Stimulated activated CD8-positive, alpha-beta memory T cell treated with anti-CD3 and anti-CD28 coated beads, Interleukin-7, amount 100 ng/mL, for 1 hour (primary cell): ENCODE data around the gene TNP2.
"Not testable (repeated sequence)": the region's sequence is repeated elsewhere in the genome, so short reads cannot be mapped to it uniquely, and the experiment has no call there.

ENCODE experiments used
- DNase-seq, 2 donors: peaks; one replicate each; pipeline ENCODE4 v3.0.0-alpha.2; 2020; ENCODE audit warnings: low read depth in 2 of 2

TNP2 gene

GRCh38 chr16:11300560-11300892 is 31.4 kb upstream of the TNP2 start:
- DNase-seq, result no peak

GRCh38 chr16:11299865-11300559 is 30.9 kb upstream of the TNP2 start:
- DNase-seq, result no peak

DNA sequence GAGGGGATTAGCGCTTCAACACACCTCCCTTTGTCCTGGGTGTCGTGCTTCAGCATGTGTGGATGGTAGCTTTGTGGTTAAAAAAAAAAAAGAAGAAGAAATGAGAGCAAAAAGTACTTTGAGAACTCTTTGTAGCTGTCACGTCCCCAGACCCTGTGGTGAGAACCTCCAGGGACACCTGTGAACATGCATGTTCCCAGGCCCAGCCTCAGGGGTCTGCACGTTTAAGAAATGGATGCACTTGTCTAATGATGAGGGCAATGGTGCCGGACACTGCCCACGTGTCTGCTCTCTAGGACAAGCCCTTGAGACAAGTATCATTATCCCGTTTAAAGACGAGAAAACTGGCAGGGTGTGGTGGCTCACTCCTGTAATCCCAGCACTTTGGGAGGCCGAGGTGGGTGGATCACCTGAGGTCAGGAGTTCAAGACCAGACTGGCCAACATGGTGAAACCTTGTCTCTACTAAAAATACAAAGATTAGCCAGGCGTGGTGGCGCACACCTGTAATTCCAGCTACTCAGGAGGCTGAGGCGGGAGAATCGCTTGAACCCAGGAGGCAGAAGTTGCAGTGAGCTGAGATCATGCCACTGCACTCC is 29.9 kb upstream of the TNP2 start:
- DNase-seq, result not testable (repeated sequence)

GRCh38 chr16:11298143-11298900 is 29.2 kb upstream of the TNP2 start:
- DNase-seq, result no peak

DNA sequence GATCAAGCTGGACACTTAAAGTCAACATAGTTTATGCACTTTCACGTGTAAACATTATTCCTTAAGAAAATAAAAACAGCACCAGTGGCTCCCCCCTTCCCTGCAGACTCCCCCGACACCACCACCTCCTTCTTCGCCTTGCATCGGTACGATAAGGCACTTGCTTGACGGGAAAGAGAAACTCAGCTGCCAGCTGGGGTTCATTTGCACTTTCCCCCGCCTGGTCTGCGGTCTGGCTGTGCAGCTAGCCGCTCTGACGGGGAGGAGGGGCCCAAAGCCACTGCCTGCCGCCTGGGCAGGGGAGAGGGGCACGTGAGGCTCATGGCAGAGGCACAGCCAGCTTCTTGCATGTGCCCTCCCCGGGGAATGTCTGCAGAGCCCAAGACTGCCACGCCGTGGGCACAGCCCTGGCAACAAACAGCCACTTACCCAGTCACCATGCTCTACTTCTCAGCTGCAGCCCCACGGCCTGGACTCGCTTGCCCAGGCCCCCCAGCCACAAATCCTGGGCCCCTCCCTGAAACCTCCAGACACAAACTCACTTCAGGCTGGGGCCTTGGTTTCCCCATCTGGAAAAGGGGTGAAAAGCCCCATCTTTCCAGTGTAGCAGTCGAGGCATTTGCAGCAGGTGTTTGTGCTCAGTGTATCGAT is 28.5 kb upstream of the TNP2 start:
- peak; percentile 31 to 33 for DNase-seq

DNA sequence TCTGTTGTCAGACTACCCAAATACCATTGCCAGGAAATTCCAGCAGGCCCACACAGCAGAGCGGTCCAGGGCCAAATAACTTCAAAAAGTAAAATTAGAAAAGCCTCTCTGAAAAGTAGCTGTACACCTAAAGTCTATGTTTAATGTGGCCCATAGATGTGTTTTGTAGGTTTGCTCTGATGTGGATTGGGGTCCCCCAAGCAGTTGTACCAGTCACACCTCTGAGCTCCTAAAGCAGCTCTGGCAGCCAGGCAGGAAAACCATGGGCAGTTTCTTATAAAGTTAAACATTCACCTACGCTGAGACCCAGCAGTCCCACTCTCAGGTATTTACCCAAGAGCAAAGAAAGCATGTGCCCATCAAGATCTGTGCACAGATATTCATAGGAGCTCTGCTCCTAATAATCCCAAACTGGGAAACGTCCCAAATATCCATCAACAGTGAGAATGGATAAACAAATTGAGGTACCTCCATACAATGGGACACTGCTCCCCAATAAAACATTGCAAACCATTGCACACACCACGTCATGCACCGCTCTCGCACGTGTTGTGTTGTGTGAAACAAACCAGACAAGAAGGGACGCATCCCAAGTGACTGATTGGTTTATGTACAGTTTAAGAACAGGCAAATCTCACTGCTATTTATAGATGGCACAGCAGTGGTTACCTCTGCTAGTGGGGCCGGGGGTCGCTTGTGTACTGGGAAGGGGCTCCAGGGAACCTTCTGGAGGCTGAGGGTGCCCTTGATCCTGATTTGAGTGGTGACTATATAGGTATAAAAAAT is 27.8 kb upstream of the TNP2 start:
- no peak for DNase-seq

- DNase-seq, result no peak
These were observed 27.2 kb upstream of the TNP2 start for GRCh38 chr16:11296351-11296705.

DNA sequence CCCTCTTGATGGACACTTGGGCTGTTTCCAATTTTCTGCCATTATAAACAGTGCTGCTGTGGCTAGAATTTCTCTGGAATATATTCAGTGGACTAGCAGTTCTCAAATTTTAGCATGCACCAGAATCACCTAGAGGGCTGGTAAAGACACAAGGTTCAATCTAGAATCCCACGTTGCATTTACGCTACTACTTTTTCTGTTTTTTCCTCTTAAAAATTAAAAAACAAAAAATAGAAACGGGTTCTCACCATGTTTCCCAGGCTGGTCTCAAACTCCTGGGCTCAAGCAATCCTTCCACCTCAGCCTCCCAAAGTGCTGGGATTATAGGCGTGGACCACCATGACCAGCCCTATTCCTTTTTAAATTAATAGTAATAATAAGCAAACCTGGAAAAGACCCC is 26.5 kb upstream of the TNP2 start:
- no peak for DNase-seq

DNA sequence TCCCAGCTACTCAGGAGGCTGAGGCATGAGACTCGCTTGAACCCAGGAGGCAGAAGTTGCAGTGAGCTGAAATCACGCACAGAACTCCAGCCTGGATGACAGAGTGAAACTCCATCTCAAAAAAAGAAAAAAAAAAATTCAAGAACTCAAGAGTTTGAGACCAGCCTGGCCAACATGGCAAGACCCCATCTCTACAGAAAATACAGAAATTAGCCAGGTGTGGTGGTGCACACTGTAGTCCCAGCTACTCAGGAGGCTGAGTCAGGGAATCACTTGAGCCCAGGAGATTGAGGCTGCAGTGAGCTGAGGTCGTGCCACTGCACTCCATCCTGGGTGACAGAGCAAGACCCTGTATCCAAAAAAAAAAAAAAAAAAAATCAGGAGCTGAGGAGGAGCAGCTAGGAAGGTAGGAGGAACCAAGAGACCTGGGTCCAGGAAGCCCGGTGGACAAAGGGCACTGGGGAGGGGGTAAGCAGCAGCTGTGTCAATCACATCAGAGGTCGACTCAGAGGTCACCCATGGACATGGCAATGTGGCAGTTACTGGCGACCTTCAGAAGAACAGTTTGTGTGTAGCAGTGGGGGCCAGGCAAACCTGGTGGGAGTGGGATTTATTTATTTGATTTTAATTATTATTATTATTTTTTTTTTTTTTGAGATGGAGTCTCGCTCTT is 23.1 kb upstream of the TNP2 start:
- no peak for DNase-seq

DNA sequence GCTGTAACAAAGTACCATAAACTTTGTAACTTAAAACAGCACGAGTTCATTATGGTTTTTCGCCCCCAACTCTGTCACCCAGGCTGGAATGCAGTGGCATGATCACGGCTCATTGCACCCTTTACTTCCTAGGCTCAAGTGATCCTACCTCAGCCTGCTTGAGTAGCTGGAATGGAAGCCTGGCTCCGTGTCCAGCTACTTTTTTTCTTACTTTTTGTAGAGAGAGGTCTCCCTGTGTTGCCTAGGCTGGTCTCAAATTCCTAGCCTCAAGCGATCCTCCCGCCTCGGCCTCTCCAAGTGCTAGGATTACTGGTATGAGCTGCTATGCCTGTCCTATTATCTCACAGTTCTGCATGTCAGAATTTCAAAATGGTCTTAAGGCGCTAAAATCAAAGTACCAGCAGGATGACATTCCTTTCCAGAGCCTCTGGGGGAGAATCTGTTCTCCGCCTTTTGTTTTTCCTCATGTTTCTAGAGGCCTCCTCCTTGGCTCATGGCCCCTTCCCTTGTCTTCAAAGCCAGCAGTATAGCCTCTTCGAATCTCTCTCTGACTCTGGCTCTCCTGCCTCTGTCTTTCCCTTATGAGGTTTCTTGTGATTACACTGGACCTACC is 22.1 kb upstream of the TNP2 start:
- no peak for DNase-seq

DNA sequence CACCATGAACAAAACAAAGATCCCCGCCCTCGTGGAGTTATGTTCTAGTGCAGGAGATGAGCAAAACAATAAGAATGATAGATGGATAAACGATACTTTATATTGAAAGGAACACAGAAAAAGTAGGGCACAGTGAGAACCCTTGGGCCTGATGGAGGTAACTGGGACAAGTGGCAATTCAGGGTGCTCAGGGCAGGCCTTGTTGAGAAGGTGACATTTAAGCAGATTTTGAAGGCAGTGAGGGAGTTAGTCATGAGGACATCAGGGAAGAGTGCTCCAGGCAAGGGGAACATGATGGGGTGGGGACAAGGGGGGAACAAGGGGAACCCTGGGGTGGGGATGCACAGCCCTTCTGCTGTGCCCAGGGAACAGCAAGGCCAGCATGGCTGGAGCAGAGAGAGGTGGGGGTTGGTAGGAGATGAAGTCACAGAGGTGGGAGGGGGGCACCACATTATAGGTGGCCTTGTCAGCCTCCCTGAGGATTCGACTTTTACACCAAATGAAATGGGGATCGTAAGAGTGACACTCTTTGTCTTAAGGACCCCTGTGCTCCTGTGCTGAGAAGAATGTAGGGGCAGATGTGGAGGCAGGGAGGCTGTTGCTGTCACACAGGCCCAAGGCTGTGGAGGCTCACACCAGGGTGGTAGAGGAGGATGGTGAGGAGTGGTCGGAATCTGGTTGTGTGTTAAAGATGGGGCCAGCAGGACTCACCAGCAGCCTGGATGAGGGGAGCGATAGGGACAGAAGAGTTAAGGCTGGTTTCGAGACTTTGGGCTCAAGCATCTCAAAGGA is 21.2 kb upstream of the TNP2 start:
- no peak for DNase-seq

DNA sequence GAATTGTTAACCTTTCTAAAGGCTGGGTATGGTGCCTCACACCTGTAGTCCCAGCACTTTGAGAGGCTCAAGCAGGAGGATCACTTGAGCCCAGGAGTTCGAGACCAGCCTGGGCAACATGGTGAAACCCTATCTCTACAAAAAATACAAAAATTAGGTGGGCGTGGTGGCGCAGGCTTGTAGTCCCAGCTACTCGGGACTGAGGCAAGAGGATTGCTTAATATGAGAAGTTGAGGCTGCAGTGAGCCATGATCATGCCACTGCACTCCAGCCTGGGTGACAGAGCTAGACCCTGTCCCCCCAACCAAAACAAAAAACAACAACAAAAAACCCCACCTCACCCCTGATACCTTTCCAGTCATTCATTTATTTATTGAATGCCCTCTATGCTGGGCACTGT is 20.6 kb upstream of the TNP2 start:
- not testable (repeated sequence) for DNase-seq

DNA sequence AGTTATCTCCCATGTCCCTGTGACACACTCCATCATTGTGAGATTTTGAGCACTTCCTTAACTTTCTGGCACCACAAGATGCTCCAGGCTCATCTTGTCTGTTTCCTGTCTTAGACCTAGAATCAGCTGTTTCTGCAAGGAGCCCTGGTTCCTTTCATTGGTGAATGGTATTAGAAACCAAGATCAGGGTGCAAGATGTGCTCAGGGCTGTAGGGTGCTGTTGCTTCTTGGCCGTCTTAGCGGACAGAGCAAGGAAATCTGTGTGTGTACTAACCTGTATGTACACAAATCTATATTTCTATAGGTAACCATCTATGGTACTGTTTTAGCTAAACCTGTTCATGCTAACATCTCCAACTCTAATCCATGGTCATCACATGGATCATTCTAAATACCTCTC is 20.1 kb upstream of the TNP2 start:
- DNase-seq, result no peak

GRCh38 chr16:11285842-11286241 is 16.7 kb upstream of the TNP2 start:
- no peak for DNase-seq

GRCh38 chr16:11283820-11284248 is 14.7 kb upstream of the TNP2 start:
- no peak for DNase-seq

- DNase-seq, result no peak
These were observed 11.7 kb upstream of the TNP2 start, which contains the start of gene PRM1 for GRCh38 chr16:11280616-11281522. Gene PRM1, minus strand, starts transcription at chr16:11281330. Its CDS starts 92 bp downstream, at chr16:11281238.

GRCh38 chr16:11278681-11279628 is 9.8 kb upstream of the TNP2 start:
- DNase-seq, result no peak
